Prostate gland (tissue), 2 donors: ENCODE data around the gene PTPRD.

Experiments used
- POLR2A ChIP-seq: fragments of 450-650 bp; IDR thresholded peaks from one replicate; pipeline ENCODE4 v1.6.1; 2016; ENCODE audit warnings: antibody characterized with exemption, mild to moderate bottlenecking
- POLR2AphosphoS5 ChIP-seq: sonication (generic); formaldehyde crosslinking; IDR thresholded peaks from one replicate; pipeline ENCODE4 v1.6.1; 2017; ENCODE audit warnings: antibody characterized with exemption
- TF ChIP-seq, protein P1 (sequence below), 4 experiments: fragments of 200-600 bp in 2 of 4; fragments of 450-650 bp in 2 of 4; sonication (generic) in 2 of 4; IDR thresholded peaks; 1 replicate in 3 of 4; 2 replicates in 1 of 4; pipeline ENCODE4 v1.5.1; 2016 to 2019; ENCODE audit warnings: antibody characterized with exemption in 4 of 4, mild to moderate bottlenecking in 2 of 4, moderate library complexity in 2 of 4

DNA sequence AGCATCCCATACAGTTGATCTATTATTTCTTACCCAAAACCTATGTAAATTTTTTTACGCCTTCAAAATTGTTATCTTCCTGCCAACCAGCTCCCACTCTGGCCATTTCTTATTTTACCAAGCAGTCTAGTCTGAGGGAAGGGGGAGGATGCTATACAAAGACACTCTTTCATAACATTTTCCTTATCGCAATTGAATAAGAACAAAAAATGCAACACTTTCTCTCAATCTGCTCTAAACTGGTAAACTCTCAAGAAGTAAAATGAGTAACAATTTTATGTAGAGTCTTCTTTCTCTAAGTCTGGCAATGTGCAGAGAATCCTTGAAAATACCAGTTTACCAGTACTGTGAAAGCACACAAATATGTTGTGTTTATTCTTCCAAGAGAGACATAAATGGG lies 1216.3 kb downstream of the PTPRD start:
- TF ChIP-seq, protein P1, sequence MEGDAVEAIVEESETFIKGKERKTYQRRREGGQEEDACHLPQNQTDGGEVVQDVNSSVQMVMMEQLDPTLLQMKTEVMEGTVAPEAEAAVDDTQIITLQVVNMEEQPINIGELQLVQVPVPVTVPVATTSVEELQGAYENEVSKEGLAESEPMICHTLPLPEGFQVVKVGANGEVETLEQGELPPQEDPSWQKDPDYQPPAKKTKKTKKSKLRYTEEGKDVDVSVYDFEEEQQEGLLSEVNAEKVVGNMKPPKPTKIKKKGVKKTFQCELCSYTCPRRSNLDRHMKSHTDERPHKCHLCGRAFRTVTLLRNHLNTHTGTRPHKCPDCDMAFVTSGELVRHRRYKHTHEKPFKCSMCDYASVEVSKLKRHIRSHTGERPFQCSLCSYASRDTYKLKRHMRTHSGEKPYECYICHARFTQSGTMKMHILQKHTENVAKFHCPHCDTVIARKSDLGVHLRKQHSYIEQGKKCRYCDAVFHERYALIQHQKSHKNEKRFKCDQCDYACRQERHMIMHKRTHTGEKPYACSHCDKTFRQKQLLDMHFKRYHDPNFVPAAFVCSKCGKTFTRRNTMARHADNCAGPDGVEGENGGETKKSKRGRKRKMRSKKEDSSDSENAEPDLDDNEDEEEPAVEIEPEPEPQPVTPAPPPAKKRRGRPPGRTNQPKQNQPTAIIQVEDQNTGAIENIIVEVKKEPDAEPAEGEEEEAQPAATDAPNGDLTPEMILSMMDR (IDR thresholded peaks at IDR 0.05) = no peak
- no peak for TF ChIP-seq POLR2A
- TF ChIP-seq POLR2AphosphoS5 = no peak
